Ovary (tissue), 3 donors: ENCODE results near the gene DQX1.

Experiments
- CTCF ChIP-seq, 3 donors: fragments of 450-650 bp in 2 of 3; fragments of 200-600 bp in 1 of 3; IDR thresholded peaks; one replicate each; pipeline versions ENCODE4 v1.5.1 to v1.8.0; 2016 to 2022; ENCODE audit warnings: antibody characterized with exemption in 3 of 3, mild to moderate bottlenecking in 1 of 3
- EP300 ChIP-seq: sonication (generic); formaldehyde crosslinking; IDR thresholded peaks from one replicate; pipeline ENCODE4 v1.6.1; 2017; ENCODE audit warnings: antibody characterized with exemption
- POLR2A ChIP-seq: fragments of 450-650 bp; IDR thresholded peaks from one replicate; pipeline ENCODE4 v1.6.1; 2017; ENCODE audit warnings: antibody characterized with exemption, mild to moderate bottlenecking, moderate library complexity
- donor health status: DM: no; HTN: no; CAD: no.

GRCh38 chr2:74556831-74557370 is 30.9 kb upstream of the DQX1 start:
- no peak for TF ChIP-seq CTCF (IDR thresholded peaks at IDR 0.05)
- TF ChIP-seq POLR2A = no peak
- TF ChIP-seq EP300 = no peak
